HepG2 (cell line): ENCODE results near the gene SLC25A27. TPM values are rescaled to one million over a fixed set of nuclear protein-coding genes. Genes with fewer than 3 reads are reported as not detected.

Experiments used
- ATAC-seq: fragments of 200-7000 bp; cut with Tn5 transposase; 3 replicates; pipeline ENCODE4 v1.9.1; 2020; ENCODE audit warnings: mild to moderate bottlenecking, moderate library complexity
- BruUV-seq: library from RNA; stranded (reverse); fragments of 400-500 nt; replicated peaks from 2 replicates; lab custom pipeline; 2021; lab: Mats Ljungman, UMichigan
- CTCF ChIA-PET: fragments of 300-600 bp; formaldehyde crosslinking; extraction: SDS; loops from one replicate; lab custom pipeline; 2021; ENCODE audit warnings: low total read pairs, inconsistent platforms, low intra/inter-chr PET ratio; lab: Yijun Ruan, JAX
- POLR2A ChIA-PET: fragments of 350-600 bp; sonication (Branson Sonifier 250); formaldehyde crosslinking; loops from one replicate; lab custom pipeline; 2020; ENCODE audit warnings: antibody characterized with exemption, inconsistent platforms; lab: Yijun Ruan, JAX
- DNase-seq: peaks from one replicate; pipeline ENCODE4 v3.0.0-alpha.2; 2015; ENCODE audit warnings: low spot score
- FAIRE-seq: peaks from 3 replicates; lab custom pipeline; 2011; peaks lifted over from hg19 to GRCh38; lab: Jason Lieb, UNC
- H2AFZ ChIP-seq: one replicate; pipeline ENCODE4 v1.6.1; 2011; ENCODE audit warnings: low read length, inconsistent platforms
- H3K27ac ChIP-seq: fragments of 300-600 bp; 3 replicates; pipeline ENCODE4 v1.8.0; 2011; ENCODE audit warnings: mixed run types, mild to moderate bottlenecking, mixed read lengths, low read length, inconsistent platforms; ENCODE audit not compliant: insufficient read depth; ENCODE audit errors: extremely low read length
- H3K27me3 ChIP-seq, 2 experiments: fragments of 200-600 bp in 1 of 2; 2 replicates in 1 of 2; 3 replicates in 1 of 2; pipeline versions ENCODE4 v1.6.0 to v1.8.0; 2011; ENCODE audit warnings: low read length in 2 of 2, mild to moderate bottlenecking in 2 of 2, moderate library complexity in 2 of 2, inconsistent platforms in 1 of 2; ENCODE audit not compliant: insufficient read depth in 2 of 2, control insufficient read depth in 1 of 2
- H3K36me3 ChIP-seq, 2 experiments: fragments of 200-600 bp in 1 of 2; replicated peaks in 1 of 2; 2 replicates in 1 of 2; 3 replicates in 1 of 2; pipeline versions ENCODE4 v1.5.1 to v1.8.0; 2011; ENCODE audit warnings: low read length in 2 of 2, inconsistent platforms in 1 of 2; ENCODE audit not compliant: insufficient read depth in 2 of 2, control insufficient read depth in 1 of 2
- H3K4me1 ChIP-seq: 2 replicates; pipeline ENCODE4 v1.5.1; 2012; ENCODE audit warnings: low read length, inconsistent platforms; ENCODE audit not compliant: insufficient read depth
- H3K4me2 ChIP-seq: 2 replicates; pipeline ENCODE4 v1.6.0; 2011; ENCODE audit warnings: low read depth, low read length, inconsistent platforms
- H3K4me3 ChIP-seq, 3 experiments: fragments of 200-600 bp in 1 of 3; sonication (generic), shearing (Covaris generic) in 1 of 3; replicated peaks in 1 of 3; 2 replicates each; pipeline ENCODE4 v1.5.1; 2011 to 2016; ENCODE audit warnings: low read length in 3 of 3, inconsistent platforms in 2 of 3, low read depth in 2 of 3, mild to moderate bottlenecking in 2 of 3, control low read depth in 1 of 3, mixed read lengths in 1 of 3; ENCODE audit not compliant: insufficient read depth in 1 of 3
- H3K79me2 ChIP-seq: one replicate; pipeline ENCODE4 v1.6.1; 2011; ENCODE audit warnings: low read length, inconsistent platforms; ENCODE audit not compliant: insufficient read depth
- H3K9ac ChIP-seq: 2 replicates; pipeline ENCODE4 v1.6.0; 2011; ENCODE audit warnings: mild to moderate bottlenecking, low read depth, low read length, inconsistent platforms; ENCODE audit not compliant: insufficient read depth
- H3K9me3 ChIP-seq: 2 replicates; pipeline ENCODE4 v1.5.1; 2012; ENCODE audit warnings: mild to moderate bottlenecking, low read length
- H4K20me1 ChIP-seq: 2 replicates; pipeline ENCODE4 v1.6.0; 2011; ENCODE audit warnings: inconsistent platforms, mild to moderate bottlenecking, low read length, moderate library complexity; ENCODE audit not compliant: insufficient read depth
- BHLHE40 ChIP-seq: IDR thresholded peaks from 2 replicates; pipeline ENCODE4 v1.6.1; 2011; ENCODE audit warnings: low read length, improper control_type of control experiment
- CHD4 ChIP-seq: fragments of 200-600 bp; sonication (generic); IDR thresholded peaks from 2 replicates; pipeline ENCODE4 v1.7.0; 2017; ENCODE audit warnings: mild to moderate bottlenecking, low read length, borderline replicate concordance
- HNRNPH1 ChIP-seq: fragments of 200-400 bp; formaldehyde crosslinking; optimal IDR thresholded peaks from 2 replicates; pipeline ENCODE3; 2017; ENCODE audit warnings: mild to moderate bottlenecking, low read depth, low read length
- KDM4B ChIP-seq: sonication (generic); formaldehyde crosslinking; IDR thresholded peaks from 2 replicates; pipeline ENCODE4 v1.4.0; 2020; ENCODE audit warnings: missing genetic modification reagents
- NBN ChIP-seq: fragments of 450-650 bp; conservative IDR thresholded peaks from 2 replicates; pipeline ENCODE4 v1.6.1; 2017
- NRL ChIP-seq: sonication (generic); formaldehyde crosslinking; IDR thresholded peaks from 2 replicates; pipeline ENCODE4 v1.5.0; 2020; ENCODE audit warnings: missing genetic modification reagents, mild to moderate bottlenecking, moderate library complexity, borderline replicate concordance
- RORA ChIP-seq: sonication (generic); formaldehyde crosslinking; IDR thresholded peaks from 2 replicates; pipeline ENCODE4 v1.5.0; 2020; ENCODE audit warnings: mild to moderate bottlenecking, missing genetic modification reagents, moderate library complexity
- SRY ChIP-seq: sonication (generic); formaldehyde crosslinking; IDR thresholded peaks from 2 replicates; pipeline ENCODE4 v1.8.0; 2022; ENCODE audit warnings: mild to moderate bottlenecking, missing genetic modification reagents
- ZNF225 ChIP-seq: sonication (generic); formaldehyde crosslinking; IDR thresholded peaks from 2 replicates; pipeline ENCODE4 v1.4.0; 2020; ENCODE audit warnings: mild to moderate bottlenecking, missing genetic modification reagents
- ZNF382 ChIP-seq: sonication (generic); formaldehyde crosslinking; IDR thresholded peaks from 2 replicates; pipeline ENCODE4 v1.5.0; 2020; ENCODE audit warnings: missing genetic modification reagents, mild to moderate bottlenecking, borderline replicate concordance
- ZNF652 ChIP-seq: IDR thresholded peaks from 2 replicates; pipeline ENCODE4 v1.6.1; 2016; ENCODE audit warnings: low read depth, borderline replicate concordance
- ZNF766 ChIP-seq: sonication (generic); formaldehyde crosslinking; IDR thresholded peaks from 2 replicates; pipeline ENCODE4 v1.5.0; 2020; ENCODE audit warnings: missing genetic modification reagents, borderline replicate concordance
- ZNF850 ChIP-seq: sonication (generic); formaldehyde crosslinking; conservative IDR thresholded peaks from 2 replicates; pipeline ENCODE4 v1.9.0; 2021; ENCODE audit warnings: mild to moderate bottlenecking, missing genetic modification reagents
- WGBS: methylation state at CpG from one replicate; pipeline ENCODE4 v1.1.6; 2017; ENCODE audit warnings: low lambda C conversion rate; 5-methylcytosine and 5-hydroxymethylcytosine counted together
- in situ Hi-C: cut with HindIII; loops from 2 replicates; pipeline ENCODE4 v1.10.0; 2017; ENCODE audit warnings: low pct_unique_long_range_greater_than_20kb; ENCODE audit not compliant: extremely low pct_ligation_motif_present
- intact Hi-C: fragments of 100-400 bp; cut with micrococcal nuclease; formaldehyde crosslinking; loops from one replicate; pipeline ENCODE4 v1.10.0; 2022; ENCODE audit not compliant: unreplicated experiment
- polyA plus RNA-seq, 8 experiments: library from polyadenylated mRNA; depleted of rRNA in 3 of 8; stranded (reverse) in 7 of 8; unstranded in 1 of 8; fragments of >200 nt; fragmentation: Illumina TruSeq in 4 of 8; extraction: Trizol in 4 of 8; gene quantifications; 2 replicates each; pipeline versions ENCODE4 v1.2.1 to v1.2.3, GENCODE V29; 2011 to 2016; ENCODE audit warnings: low read depth in 4 of 8, missing spikeins in 1 of 8, mixed read lengths in 1 of 8; ENCODE audit not compliant: insufficient read depth in 1 of 8
- total RNA-seq, 5 experiments: library from RNA; depleted of rRNA; stranded (reverse); fragments of >200 nt; fragmentation: Illumina TruSeq; extraction: Trizol; gene quantifications; 2 replicates each; pipeline ENCODE4 v1.2.3, GENCODE V29; 2016; ENCODE audit warnings: low read depth in 1 of 5
- TF ChIP-seq, protein P1 (sequence below): sonication (generic); IDR thresholded peaks from 2 replicates; pipeline ENCODE4 v1.6.1; 2016; ENCODE audit warnings: low read depth, borderline replicate concordance
- TF ChIP-seq, protein P2 (sequence below): sonication (generic); formaldehyde crosslinking; IDR thresholded peaks from 2 replicates; pipeline ENCODE4 v1.5.1; 2020; ENCODE audit warnings: mild to moderate bottlenecking, missing genetic modification reagents

SLC25A27 gene
- total and polyA plus RNA-seq, 2 of the 13 experiments (the other 11 are each of a cell fraction or from before 2014, with no cell fraction given) = 0.46 to 1.3 TPM

DNA sequence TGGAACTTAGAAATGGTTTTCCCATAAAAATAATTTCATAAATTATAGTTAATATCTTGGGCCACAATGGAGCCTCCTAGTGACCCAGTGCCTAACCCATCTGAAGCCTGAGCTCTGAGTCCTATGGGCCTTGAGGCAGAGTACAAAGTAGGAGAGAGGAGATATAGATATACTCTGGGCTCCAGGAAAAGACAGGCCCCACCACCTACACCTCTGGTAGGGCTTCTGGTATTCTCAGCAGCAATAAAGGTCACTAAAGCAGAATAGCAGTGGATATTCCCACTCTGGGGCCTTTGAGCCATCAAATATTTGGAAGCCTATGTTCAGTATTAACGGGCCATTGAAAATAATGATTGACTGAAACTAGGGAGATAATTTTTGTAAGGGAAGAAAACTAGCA lies 24.3 kb upstream of the SLC25A27 start:
- Histone ChIP-seq H3K27me3 (no peaks in the 10 kb centered on the region), H3K9me3 (no peaks in the 10 kb centered on the region), H3K36me3 (no peaks in the 10 kb centered on the region), H3K4me3 (no peak overlapping the region), H3K9ac (no peak overlapping the region), H2AFZ (no peak overlapping the region), H3K79me2 (no peaks in the 10 kb centered on the region), H3K4me2 (no peak overlapping the region), H3K4me1 (no peaks in the 10 kb centered on the region), H4K20me1 (no peaks in the 10 kb centered on the region), H3K27ac (no peak overlapping the region)
- 68% methylated on average over 1 of the region's 1 CpG for WGBS
- TF ChIP-seq NBN (no peak), ZNF850 (CRISPR knock-in tag) (no peak), BHLHE40 (no peak), NRL (CRISPR knock-in tag) (no peak), CHD4 (no peak), RORA (no peak), ZNF225 (CRISPR knock-in tag) (no peak), ZNF652 (CRISPR knock-in tag) (no peak), HNRNPH1 (no peak), ZNF382 (CRISPR knock-in tag) (no peak), KDM4B (no peak), SRY (no peak), ZNF766 (CRISPR knock-in tag) (no peak)
- TF ChIP-seq, protein P1, sequence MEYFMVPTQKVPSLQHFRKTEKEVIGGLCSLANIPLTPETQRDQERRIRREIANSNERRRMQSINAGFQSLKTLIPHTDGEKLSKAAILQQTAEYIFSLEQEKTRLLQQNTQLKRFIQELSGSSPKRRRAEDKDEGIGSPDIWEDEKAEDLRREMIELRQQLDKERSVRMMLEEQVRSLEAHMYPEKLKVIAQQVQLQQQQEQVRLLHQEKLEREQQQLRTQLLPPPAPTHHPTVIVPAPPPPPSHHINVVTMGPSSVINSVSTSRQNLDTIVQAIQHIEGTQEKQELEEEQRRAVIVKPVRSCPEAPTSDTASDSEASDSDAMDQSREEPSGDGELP = no peak
- TF ChIP-seq, protein P2, sequence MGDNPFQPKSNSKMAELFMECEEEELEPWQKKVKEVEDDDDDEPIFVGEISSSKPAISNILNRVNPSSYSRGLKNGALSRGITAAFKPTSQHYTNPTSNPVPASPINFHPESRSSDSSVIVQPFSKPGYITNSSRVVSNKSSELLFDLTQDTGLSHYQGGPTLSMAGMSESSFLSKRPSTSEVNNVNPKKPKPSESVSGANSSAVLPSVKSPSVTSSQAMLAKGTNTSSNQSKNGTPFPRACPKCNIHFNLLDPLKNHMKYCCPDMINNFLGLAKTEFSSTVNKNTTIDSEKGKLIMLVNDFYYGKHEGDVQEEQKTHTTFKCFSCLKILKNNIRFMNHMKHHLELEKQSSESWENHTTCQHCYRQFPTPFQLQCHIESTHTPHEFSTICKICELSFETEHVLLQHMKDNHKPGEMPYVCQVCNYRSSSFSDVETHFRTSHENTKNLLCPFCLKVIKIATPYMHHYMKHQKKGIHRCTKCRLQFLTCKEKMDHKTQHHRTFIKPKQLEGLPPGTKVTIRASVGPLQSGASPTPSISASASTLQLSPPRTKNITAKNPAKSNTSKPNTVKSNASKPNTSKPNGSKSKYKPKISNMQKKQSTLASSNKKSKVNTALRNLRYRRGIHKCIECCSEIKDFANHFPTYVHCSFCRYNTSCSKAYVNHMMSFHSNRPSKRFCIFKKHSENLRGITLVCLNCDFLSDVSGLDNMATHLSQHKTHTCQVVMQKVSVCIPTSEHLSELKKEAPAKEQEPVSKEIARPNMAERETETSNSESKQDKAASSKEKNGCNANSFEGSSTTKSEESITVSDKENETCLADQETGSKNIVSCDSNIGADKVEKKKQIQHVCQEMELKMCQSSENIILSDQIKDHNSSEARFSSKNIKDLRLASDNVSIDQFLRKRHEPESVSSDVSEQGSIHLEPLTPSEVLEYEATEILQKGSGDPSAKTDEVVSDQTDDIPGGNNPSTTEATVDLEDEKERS (CRISPR knock-in tag) = no peak
- no TSS peak for BruUV-seq
- CTCF ChIA-PET = no interaction called here
- FAIRE-seq = no peak
- in situ Hi-C loops = loop anchor here (10.0 kb wide), 1 partner anchor 534 kb away; no protein-coding TSS in a partner anchor
- intact Hi-C loops = no loop called here
- DNase-seq = no peak
- no peak for ATAC-seq
- POLR2A ChIA-PET = no interaction called here
